PFSK-1 (cell line): ENCODE results near the gene GET3.

ENCODE experiments used
- FOXP2 ChIP-seq: optimal IDR thresholded peaks from 2 replicates; pipeline ENCODE3; 2011; ENCODE audit warnings: borderline replicate concordance, control low read depth, inconsistent platforms; ENCODE audit not compliant: insufficient read depth; ENCODE audit errors: extremely low read length, extremely low read depth
- POLR2AphosphoS5 ChIP-seq: IDR thresholded peaks from 2 replicates; pipeline ENCODE4 v1.6.1; 2012; ENCODE audit warnings: low read depth, mild to moderate bottlenecking, control low read depth, low read length, moderate library complexity
- SIN3A ChIP-seq: IDR thresholded peaks from 2 replicates; pipeline ENCODE4 v1.6.1; 2012; ENCODE audit warnings: mild to moderate bottlenecking, low read length, moderate library complexity, borderline replicate concordance; ENCODE audit not compliant: insufficient read depth
- TAF1 ChIP-seq: IDR thresholded peaks from 2 replicates; pipeline ENCODE4 v1.6.1; 2012; ENCODE audit warnings: low read length, control low read depth, borderline replicate concordance; ENCODE audit not compliant: insufficient read depth
- TF ChIP-seq, protein P1 (sequence below), 2 experiments: IDR thresholded peaks; 2 replicates each; pipeline versions ENCODE4 v1.6.1 to v1.8.0; 2011 to 2012; ENCODE audit warnings: low read depth in 2 of 2, low read length in 2 of 2, control low read depth in 1 of 2, inconsistent platforms in 1 of 2, mild to moderate bottlenecking in 1 of 2, moderate library complexity in 1 of 2; ENCODE audit not compliant: insufficient read depth in 1 of 2

Gene GET3

GRCh38 chr19:12701596-12702282 lies 35.6 kb upstream of the GET3 start:
- TF ChIP-seq FOXP2, result peak; percentile 19
- TF ChIP-seq POLR2AphosphoS5, result 0 out of 2 replicates have a peak, but pooled peaks have one; percentile 35
- TF ChIP-seq TAF1, result no peak
- no peak for TF ChIP-seq SIN3A
- TF ChIP-seq, protein P1, sequence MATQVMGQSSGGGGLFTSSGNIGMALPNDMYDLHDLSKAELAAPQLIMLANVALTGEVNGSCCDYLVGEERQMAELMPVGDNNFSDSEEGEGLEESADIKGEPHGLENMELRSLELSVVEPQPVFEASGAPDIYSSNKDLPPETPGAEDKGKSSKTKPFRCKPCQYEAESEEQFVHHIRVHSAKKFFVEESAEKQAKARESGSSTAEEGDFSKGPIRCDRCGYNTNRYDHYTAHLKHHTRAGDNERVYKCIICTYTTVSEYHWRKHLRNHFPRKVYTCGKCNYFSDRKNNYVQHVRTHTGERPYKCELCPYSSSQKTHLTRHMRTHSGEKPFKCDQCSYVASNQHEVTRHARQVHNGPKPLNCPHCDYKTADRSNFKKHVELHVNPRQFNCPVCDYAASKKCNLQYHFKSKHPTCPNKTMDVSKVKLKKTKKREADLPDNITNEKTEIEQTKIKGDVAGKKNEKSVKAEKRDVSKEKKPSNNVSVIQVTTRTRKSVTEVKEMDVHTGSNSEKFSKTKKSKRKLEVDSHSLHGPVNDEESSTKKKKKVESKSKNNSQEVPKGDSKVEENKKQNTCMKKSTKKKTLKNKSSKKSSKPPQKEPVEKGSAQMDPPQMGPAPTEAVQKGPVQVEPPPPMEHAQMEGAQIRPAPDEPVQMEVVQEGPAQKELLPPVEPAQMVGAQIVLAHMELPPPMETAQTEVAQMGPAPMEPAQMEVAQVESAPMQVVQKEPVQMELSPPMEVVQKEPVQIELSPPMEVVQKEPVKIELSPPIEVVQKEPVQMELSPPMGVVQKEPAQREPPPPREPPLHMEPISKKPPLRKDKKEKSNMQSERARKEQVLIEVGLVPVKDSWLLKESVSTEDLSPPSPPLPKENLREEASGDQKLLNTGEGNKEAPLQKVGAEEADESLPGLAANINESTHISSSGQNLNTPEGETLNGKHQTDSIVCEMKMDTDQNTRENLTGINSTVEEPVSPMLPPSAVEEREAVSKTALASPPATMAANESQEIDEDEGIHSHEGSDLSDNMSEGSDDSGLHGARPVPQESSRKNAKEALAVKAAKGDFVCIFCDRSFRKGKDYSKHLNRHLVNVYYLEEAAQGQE (IDR thresholded peaks at IDR 0.05; ENCODE audit: insufficient read depth in 1 of 2, low read depth in 2 of 2, low read length in 2 of 2), result no peak

DNA sequence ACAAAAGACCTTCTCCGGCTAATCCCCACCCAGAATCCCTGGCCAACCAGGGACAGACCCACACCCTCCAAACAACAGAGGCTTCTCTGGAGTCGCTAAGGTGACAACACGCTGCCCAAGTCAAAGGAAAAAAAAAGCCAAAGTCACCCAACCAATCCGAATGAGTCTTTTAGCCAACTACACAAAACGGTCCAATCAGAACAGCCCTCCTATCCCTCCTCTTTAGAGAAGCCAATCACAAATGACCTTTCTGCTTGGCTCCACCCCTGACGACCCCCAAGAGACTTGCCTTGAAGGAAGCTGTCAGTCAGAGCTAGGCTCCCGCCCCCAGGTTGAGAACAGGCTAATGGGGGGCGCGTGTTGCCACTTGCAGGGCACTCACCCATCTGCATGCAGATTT lies 34.3 kb upstream of the GET3 start:
- TF ChIP-seq, protein P1 (IDR thresholded peaks at IDR 0.05; ENCODE audit: insufficient read depth in 1 of 2, low read depth in 2 of 2, low read length in 2 of 2), result no peak
- TF ChIP-seq TAF1 (no peak), POLR2AphosphoS5 (no peak), FOXP2 (no peak), SIN3A (no peak)

DNA sequence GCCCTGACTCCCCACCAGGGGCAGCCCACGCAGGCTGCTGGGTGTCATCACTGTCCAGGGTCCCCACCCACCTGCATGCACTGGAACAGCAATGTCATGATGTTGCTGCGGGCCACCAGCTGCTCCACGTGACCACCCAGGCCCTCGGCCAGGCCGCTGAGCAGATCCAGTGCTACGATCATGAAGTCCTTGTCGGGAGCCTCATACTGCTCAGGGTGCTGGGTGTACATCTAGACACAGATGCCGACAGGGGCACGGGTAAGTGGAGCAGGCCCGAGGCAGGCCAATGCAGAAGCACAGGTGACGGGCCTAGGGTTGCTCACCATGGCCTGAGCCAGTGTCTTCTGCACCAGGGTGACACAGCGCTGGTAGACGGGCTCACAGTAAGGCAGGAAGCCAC lies 32.1 kb upstream of the GET3 start:
- TF ChIP-seq, protein P1 (IDR thresholded peaks at IDR 0.05; ENCODE audit: insufficient read depth in 1 of 2, low read depth in 2 of 2, low read length in 2 of 2), result no peak
- TF ChIP-seq TAF1 (no peak), POLR2AphosphoS5 (no peak), SIN3A (no peak), FOXP2 (no peak)

GRCh38 chr19:12705654-12706331 lies 31.5 kb upstream of the GET3 start:
- TF ChIP-seq, protein P1 (IDR thresholded peaks at IDR 0.05; ENCODE audit: insufficient read depth in 1 of 2, low read depth in 2 of 2, low read length in 2 of 2), result no peak
- no peak for TF ChIP-seq FOXP2
- TF ChIP-seq POLR2AphosphoS5, result no peak
- TF ChIP-seq TAF1, result no peak
- TF ChIP-seq SIN3A, result no peak
